ENCODE results near the gene GLYATL1B. TPM values are rescaled to one million over a fixed set of nuclear protein-coding genes. Genes with fewer than 3 reads are reported as not detected.
A peak's percentile ranks its signal among the peaks of the same experiment; 100 is the strongest.
"Not testable (repeated sequence)": the region's sequence is repeated elsewhere in the genome, so short reads cannot be mapped to it uniquely, and the experiment has no call there.

GLYATL1B gene
- total and polyA plus RNA-seq, 2 of the 8 experiments (the other 6 are each of a cell fraction or from before 2014, with no cell fraction given): not detected

DNA sequence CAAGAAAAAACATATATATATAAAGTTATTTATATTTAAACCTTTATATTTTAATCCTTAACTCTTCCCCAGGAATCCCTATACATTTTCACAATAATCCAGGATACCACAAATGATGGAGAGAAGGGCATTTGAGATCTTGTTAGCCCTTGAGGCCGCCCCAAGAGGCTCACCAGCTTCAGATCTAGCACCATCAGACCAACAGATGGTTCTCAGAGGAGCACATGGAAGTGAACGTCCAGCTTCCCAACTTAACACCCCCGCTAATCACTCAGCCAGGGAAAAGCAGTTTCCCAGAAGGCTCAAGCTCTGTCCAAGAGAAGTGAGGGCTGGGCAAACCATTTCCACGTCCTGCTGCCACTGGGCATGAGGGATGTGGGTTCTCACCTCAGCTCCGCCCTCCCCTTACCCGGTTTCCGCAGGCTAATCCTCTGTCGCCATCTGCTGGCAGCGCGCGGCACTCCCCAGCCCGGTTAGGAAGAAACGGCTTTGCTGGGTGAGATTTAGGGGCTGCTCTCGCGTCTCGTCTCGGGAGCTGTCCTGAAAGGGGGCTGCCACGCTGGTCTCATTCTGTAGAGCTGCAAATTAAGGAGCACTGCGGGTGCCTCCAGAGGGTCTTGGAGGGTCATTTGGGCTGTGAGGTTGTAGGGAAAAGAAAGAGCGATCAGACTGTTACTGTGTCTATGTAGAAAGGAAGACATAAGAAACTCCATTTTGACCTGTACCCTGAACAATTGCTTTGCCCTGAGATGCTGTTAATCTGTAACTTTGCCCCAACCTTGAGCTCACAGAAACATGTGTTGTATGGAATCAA lies 49.7 kb downstream of the GLYATL1B start (continued):
- TF ChIP-seq RAD21 (IDR thresholded peaks at IDR 0.05 in 1 of 2, conservative IDR thresholded peaks at IDR 0.05 in 1 of 2; ENCODE audit: low read depth in 2 of 2, low read length in 2 of 2) (peak; percentile 97 to 98), CHD2 (IDR thresholded peaks at IDR 0.05; ENCODE audit: low read length) (peak; percentile 48; the same call in 1 of the 2 replicates), SRF (IDR thresholded peaks at IDR 0.05; ENCODE audit: low read depth, low read length) (no peak), KDM1A (IDR thresholded peaks at IDR 0.05; ENCODE audit: borderline replicate concordance, low read length) (no peak), SIRT6 (IDR thresholded peaks at IDR 0.05; ENCODE audit: low read length) (no peak)
- TF ChIP-seq, protein P1, sequence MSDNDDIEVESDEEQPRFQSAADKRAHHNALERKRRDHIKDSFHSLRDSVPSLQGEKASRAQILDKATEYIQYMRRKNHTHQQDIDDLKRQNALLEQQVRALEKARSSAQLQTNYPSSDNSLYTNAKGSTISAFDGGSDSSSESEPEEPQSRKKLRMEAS (IDR thresholded peaks at IDR 0.05): peak; percentile 75
- TF ChIP-seq, protein P2, sequence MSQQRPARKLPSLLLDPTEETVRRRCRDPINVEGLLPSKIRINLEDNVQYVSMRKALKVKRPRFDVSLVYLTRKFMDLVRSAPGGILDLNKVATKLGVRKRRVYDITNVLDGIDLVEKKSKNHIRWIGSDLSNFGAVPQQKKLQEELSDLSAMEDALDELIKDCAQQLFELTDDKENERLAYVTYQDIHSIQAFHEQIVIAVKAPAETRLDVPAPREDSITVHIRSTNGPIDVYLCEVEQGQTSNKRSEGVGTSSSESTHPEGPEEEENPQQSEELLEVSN (IDR thresholded peaks at IDR 0.05): peak; percentile 55; the same call in 1 of the 2 replicates

DNA sequence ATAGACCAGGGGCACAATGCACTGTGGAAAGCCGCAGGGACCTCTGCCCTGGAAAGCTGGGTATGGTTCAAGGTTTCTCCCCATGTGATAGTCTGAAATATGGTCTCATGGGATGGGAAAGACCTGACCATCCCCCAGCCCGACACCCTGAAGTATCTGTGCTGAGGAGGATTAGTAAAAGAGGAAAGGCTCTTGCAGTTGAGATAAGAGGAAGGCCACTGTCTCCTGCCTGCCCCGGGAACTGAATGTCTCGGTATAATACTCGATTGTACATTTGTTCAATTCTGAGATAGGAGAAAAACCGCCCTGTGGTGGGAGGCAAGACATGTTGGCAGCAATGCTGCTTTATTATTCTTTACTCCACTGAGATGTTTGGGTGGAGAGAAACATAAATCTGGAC lies 50.4 kb downstream of the GLYATL1B start:
- not testable (repeated sequence) for H2BK15ac ChIP-seq (ENCODE audit: low read length); H2BK120ac ChIP-seq (replicated peaks; ENCODE audit: low read depth, low read length); H3K4me3 ChIP-seq (ENCODE audit: extremely low read depth in 1 of 4, insufficient read depth in 2 of 4, low read depth in 3 of 4, low read length in 4 of 4); H3K14ac ChIP-seq (ENCODE audit: insufficient read length); H3K4me2 ChIP-seq (ENCODE audit: insufficient read depth in 1 of 2, low read depth in 2 of 2, low read length in 2 of 2); H3K56ac ChIP-seq (replicated peaks; ENCODE audit: insufficient read length, low read depth, low read length); DNase-seq (ENCODE audit: low read depth in 1 of 2, low spot score in 2 of 2); H3K4me1 ChIP-seq (replicated peaks in 1 of 4; ENCODE audit: control insufficient read depth in 3 of 4, insufficient read depth in 4 of 4, low read length in 3 of 4); H3K18ac ChIP-seq (ENCODE audit: extremely low read depth, low read length); H3K23ac ChIP-seq (ENCODE audit: insufficient read length); H4K20me1 ChIP-seq (replicated peaks in 1 of 2; ENCODE audit: control insufficient read depth in 1 of 2, insufficient read depth in 2 of 2, low read length in 2 of 2); H3K23me2 ChIP-seq (ENCODE audit: low read depth, low read length); H3K79me2 ChIP-seq (ENCODE audit: control insufficient read depth in 1 of 2, insufficient read depth in 2 of 2, low read length in 2 of 2); H3K79me1 ChIP-seq (ENCODE audit: low read depth, low read length); H2AK5ac ChIP-seq (ENCODE audit: low read depth, low read length); H3K27ac ChIP-seq (ENCODE audit: low read depth, low read length); H2BK5ac ChIP-seq (ENCODE audit: low read depth, low read length); H3K9ac ChIP-seq (replicated peaks in 1 of 4; ENCODE audit: extremely low read depth in 1 of 4, low read depth in 3 of 4, low read length in 3 of 4); H4K91ac ChIP-seq (replicated peaks; ENCODE audit: insufficient read length, low read length); H2BK12ac ChIP-seq (ENCODE audit: low read depth, low read length); H3K27me3 ChIP-seq (replicated peaks in 1 of 4; ENCODE audit: control insufficient read depth in 3 of 4, extremely low read depth in 1 of 4, insufficient read depth in 3 of 4, low read length in 3 of 4); H4K8ac ChIP-seq (ENCODE audit: extremely low read depth, insufficient read depth, low read length); FAIRE-seq; H2BK20ac ChIP-seq (ENCODE audit: low read length); H3K4ac ChIP-seq (replicated peaks; ENCODE audit: insufficient read length, low read depth, low read length); H2AFZ ChIP-seq (ENCODE audit: low read length); H4K5ac ChIP-seq (ENCODE audit: insufficient read length, low read depth, low read length)
- WGBS, 2 experiments (ENCODE audit: extremely low coverage in 1 of 2, insufficient coverage in 1 of 2, insufficient read length in 1 of 2, insufficient replicate concordance in 2 of 2, low coverage in 1 of 2, low lambda C conversion rate in 2 of 2, missing lambda C conversion rate in 1 of 2): 94% methylated on average over 6 of the region's 6 CpGs; no CpG with 5 or more reads in 1 of the 2 experiments
- H3K36me3 ChIP-seq (ENCODE audit: control insufficient read depth in 2 of 4, insufficient read depth in 4 of 4, low read length in 3 of 4): peaks cover 3 to 35% (median 7%) of the 10 kb centered on the region in 4 experiments; a peak in 5 of 8 replicates
- CTCF ChIA-PET (ENCODE audit: partially characterized antibody): interaction anchor here (0.5 to 2.6 kb wide), 39 partner anchors 8 to 569 kb away, joined by 3 to 20 read pairs (median 5); partner anchors contain the start of gene DTX4
- H3K9me3 ChIP-seq (ENCODE audit: insufficient read depth in 2 of 2, low read depth in 1 of 2, low read length in 1 of 2): peaks cover 18 to 20% of the 10 kb centered on the region in 2 experiments
- POLR2A ChIA-PET (ENCODE audit: partially characterized antibody): interaction anchor here (1.0 kb wide), 1 partner anchor 34 kb away, joined by 3 read pairs; no protein-coding TSS in a partner anchor

Data from H1 (cell line).